HL-60/S4 (cell line): Measurements from ENCODE around the gene POLR2E.

ENCODE experiments used
- in situ Hi-C: fragments of 300-500 bp; cut with MboI; formaldehyde crosslinking; loops from 2 replicates; pipeline ENCODE4 v1.14.3; 2022; ENCODE audit warnings: low sequenced_read_pairs

The POLR2E gene

DNA sequence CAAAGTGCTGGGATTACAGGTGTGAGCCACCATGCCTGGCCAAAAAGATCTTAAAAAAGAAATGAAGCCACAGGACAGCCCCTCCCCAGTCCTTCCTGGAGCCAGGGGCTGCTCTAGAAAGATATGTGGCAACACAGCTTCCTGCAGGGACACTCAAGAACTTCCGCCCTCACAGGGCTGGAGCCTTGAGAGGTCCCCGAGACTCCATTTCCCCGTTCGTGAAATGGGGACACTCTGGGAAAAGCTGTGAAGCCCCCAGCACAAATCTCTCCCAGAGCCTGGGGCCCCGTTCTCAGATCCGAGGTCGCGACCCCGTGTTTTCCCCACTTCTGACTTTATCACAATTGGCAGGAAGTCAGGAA is 6.1 kb upstream of the POLR2E start:
- in situ Hi-C loops: no loop called here

DNA sequence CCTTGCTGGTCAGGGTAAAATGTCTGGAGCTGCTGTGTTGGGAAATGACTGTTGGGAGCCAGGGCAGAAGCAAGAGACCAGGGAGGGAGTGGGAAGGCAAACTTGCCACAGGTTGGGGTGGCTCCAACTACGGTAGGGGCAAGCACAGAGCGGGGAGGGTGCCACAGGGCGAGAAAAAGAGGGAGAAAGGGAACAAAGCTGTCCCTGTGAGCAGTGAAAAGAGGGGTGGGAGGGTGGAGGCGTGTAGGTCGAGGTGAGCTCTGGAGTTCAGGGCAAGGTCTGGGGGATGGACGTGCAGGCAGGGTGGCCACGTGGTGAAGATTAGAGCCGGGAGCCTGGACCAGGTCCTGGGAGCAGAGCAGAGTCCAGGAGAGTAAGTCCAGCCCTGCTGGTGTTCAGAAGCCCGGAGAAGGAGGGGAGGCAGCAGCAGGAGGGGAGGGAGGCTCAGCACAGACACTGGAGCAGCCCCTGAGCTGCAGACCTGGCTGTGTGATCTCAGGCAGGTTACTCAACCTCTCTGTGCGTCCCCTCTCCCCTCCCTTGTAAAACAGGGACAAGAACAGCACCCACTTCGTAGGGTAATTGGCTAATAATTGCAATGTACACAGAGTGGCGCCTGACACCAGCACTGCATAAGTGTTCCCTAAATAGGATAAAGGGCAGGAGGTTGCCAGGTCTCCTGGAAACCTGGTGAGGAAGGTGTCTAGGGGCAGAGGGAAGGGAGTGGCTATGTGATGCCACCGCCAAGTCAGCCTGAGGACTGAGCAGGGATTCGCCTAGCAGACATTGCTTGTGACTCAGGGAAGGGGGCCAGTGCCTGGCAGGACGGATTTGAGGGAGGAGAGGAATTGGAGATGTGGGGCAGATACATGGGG is 3.2 kb upstream of the POLR2E start:
- in situ Hi-C loops: no loop called here

DNA sequence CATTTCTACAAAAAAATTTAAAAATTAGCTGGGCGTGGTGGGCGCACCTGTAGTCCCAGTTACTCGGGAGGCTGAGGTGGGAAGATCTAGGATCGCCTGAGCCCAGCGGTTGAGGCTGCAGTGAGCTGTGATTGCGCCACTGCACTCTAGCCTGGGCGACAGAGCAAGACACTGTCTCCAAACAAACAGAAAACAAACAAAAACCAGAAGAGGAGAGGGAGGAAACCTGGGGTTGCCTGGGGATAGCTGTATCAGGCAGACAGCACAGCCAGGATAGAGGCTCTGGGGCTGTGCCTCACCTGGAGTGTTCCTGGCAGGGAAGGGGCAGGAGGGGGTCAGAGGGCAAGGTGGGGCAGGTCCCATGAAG is 2.6 kb upstream of the POLR2E start:
- in situ Hi-C loops: no loop called here

DNA sequence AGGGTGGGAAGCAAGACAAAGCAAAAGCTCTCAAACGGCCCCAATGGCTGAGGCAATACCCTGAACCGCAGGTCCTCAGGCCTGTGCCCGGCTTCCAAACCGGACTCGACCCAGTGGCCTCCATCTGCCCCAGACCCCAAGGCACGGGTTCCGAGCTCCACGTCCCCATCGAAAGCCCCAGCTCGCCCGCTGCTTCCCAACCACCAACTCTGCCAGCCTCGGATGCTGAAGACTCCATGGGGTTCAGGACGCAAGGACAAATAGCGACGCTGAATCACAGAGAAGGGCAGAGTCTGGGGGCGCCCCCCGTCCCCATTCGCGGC is 559 bp downstream of the POLR2E start:
- in situ Hi-C loops: no loop called here

DNA sequence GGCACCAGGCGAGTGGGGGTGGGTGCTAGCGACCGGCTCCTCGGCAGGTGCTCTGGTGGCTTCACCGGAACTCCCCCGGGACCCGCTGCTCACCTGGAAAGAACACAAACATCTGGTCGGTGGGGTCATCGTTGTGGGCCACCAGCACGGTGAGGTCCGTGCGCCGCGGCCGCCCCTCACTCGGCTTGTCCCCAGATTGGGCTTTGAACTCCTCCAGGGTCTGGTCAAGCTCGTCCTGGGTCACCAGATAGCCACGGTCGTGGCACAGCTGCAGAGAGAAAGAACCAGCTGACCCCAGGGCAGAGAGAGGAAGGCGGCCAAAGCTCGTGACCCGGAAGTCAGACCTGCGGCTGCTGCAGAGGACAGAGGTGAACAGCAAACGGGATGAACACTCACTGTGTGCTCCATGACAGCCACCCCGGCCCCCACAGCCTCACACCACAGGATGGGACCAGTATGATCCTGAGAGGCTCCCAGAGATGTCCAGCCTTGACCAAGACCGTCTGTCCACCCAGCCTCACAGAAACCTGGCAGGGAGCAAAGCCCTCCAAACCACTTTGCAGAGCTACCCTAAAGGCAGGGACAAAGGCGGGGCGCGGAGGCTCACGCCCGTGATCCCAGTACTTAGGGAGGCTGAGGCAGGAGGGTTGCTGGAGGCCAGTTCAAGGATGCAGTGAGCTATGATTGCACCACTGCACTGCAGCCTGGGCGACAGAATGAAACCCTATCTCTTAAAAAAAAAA is 1.2 kb downstream of the POLR2E start:
- in situ Hi-C loops: no loop called here

DNA sequence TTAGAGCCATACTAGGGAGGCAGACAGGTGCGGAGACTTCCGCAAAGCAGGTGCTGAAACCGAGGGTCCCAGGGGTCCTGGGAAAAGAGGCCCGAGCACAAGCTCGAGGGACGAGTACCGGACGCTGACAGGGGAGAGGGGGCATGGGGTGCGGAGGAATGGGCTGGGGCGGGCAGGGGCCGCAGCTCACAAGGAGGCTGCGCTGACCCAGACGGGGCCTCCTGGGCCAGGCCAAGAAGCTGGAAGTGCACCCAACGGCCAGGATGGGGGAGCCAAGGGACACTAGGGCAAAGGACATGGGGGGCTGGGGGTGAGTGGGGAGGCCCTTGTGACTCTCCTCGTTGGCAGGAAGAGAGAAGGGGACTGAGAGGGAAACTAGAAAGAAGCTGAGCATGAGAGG is 1.8 kb downstream of the POLR2E start:
- in situ Hi-C loops: no loop called here

DNA sequence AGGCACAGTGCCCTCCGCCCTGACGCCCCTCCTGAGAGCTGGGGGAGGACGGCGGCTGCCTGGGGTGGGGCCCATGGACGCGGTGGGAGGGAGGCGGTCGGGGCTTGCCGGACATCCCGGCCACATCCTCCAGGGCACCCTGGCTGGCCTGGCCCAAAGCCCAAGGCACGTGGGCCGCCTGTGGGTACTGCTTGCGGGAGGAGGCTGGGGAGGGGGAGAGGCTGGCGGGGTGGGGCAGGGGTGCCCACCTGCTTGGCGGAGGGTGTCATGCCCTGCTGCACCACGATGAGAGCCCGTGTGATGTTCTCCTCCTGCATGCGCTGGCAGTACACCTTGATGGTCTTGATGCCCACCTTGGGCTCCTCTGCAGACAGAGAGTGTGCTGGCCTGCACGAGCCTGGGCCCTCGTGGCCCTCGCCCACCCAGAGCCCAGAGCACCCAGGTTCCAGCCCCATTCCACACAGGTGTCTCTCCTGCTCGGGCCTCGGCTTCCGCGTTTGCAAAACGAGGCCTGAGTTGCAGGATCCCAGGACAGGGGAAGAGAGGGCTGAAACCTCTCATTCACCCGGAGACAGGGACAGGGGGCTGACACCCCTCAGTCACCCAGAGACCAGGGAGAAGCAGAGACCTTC is 3.5 kb downstream of the POLR2E start:
- in situ Hi-C loops: no loop called here

DNA sequence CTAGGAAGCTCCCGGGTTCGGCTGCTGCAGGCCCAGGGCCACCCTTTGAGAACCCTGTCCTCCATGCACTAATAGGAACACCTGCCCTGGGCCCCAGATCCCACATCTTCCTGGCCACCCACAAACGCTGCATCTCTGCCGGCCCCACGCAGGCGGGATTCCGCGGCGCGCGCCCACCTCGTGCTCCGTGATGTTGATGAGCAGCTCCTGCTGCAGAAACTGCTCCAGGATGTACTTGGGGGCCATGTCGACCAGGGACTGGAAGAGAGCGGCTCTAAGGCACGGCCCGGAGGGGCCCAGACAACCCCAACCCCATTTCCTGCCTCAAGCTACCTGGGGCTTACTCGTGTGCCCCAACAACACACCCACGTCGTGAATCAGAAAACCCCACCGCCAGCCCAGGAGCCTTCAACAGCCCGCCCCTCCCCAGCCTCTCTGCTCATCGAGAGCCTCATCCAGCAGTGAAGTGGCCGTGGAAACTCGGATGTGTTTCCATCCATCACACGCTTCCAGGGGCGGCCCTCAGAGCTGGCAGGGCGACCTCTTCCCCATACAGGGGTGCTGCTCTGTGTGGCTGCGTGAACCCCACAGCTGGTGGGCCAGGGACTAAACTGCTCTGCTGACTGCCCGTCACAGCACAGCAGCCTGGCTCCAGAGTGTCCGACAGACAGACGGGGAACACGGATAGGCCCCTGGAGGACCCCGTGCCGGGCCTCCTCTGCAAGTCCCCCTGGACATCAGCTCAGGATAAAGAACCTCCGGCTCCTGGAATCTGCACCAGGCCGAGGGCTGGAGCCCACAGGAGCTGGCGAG is 4.2 kb downstream of the POLR2E start:
- in situ Hi-C loops: no loop called here

DNA sequence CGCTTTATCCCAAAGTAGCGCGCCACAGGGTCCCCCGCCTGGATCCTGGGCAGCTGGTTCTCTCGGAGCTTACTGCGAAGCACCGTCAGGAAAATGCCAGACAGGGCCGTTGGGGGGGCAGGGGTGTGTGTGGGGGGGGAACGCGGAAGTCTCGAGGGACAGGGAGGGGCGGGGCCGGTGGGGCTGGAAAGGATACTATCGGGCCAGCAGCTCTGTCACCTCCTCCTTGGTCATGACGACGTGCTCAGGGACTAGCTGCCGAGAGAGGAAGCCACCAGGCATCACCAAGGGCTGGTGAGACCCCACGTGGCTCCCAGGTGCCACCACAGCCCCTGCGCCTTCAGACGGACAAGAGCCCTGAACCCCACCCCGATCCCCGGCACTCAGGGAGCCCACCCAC is 5.3 kb downstream of the POLR2E start:
- in situ Hi-C loops: no loop called here

DNA sequence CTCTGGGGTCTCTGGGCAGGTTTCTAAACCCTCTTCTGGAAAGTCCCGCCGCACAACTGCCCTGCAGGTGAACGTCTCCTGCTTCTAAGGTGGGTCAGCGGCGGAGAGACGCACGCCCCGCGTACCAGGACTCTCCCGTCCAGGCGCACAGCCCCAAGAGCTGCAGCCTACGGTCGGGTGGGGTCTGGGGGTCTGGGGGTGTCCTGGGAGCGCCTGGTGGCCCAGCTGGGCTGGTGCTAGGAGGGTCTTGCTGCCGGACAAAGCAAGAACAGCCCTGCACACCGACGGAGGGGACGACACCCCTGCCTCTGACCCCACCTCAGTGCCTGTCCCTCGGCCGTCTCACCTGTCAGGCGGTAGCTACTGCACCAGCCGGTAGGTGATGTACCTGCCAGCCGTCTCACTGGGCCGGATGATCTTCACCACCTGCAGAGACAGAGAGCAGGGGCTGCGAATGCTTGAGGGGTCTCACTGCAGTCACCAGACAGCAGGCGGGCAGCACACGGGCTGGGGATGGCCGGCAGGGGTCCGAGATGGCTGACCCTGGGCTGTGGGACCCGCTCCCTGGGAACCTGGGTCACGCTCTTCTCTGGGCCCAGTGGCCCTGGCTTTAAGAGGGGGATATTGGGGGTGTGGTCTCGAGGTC is 5.9 kb downstream of the POLR2E start:
- in situ Hi-C loops: no loop called here

DNA sequence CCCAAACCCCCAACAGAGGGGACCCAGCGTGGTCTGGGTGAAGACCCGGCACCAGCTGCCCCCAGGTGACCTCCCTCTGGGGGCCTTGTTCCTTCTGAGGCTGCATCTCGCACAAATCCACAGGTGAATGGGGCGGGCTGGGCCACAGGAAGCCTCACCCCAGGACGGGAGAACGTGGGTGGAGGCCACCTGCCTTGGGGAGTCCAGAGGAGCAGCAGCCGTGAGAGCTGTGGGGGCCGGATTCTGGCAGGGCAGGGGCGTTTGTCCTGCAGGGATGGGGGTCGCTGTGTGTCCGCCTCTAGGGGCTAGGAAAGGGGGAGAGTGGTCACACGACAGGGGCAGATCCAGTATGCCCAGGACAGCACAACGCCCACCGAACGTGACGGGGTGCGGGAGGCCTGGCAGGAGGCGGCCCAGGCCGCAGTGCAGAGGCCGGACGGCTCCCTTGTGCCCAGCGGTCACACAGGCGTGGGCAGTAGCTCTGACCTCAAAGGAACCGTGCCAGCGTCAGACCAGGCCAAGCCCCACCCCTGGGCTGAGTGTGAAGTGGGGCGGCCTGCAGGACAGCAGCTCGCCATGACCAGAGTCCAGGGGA is 6.7 kb downstream of the POLR2E start:
- in situ Hi-C loops: no loop called here

DNA sequence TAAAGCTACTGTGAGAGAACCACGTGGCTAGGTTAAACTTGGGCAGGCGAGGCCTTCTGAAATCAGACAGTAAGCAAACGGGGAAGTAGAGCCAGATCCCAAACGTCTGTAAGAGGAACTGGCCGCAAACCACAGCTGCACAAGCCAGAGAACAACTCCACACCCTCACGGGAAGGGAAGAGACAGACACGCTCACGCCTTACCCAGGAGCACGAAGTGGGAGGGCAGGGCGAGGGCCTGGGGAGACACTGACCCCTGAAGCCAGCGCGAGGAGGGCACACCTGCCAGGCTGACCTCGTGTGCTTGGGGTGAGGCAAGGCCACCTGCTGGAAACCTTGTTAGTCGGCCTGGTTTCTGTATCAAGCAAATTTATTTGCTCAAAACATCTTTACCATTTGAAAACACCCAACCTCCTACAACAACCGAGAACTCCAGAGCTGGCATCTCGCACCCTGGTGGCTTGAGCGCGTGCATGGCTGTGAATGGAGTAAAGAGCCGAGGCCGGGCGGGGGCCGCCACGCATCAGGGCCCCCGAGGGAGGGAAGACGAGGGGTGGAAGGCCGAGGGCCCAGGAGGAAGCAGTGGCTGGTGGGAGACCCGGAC is 7.3 kb downstream of the POLR2E start:
- in situ Hi-C loops: no loop called here

DNA sequence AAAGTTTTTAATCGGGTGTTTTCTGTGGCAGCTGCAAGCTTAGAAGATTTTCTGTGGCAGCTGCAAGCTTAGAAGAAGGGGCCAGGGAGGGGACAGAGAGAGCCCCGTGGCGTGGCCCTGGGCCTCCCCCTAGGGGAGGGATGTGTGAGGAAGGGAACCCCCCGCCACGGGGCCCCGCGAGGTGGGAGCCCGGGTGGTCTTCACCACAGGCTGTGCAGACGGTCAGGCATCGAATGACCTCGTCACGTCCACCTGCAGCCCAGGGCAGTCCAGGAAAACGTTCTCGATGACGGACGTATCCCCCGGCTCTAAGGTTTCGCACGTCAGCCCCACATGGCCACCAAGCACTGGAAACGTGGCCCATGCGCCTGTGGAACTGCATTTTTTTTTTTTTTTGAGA is 8.6 kb downstream of the POLR2E start:
- in situ Hi-C loops: no loop called here

DNA sequence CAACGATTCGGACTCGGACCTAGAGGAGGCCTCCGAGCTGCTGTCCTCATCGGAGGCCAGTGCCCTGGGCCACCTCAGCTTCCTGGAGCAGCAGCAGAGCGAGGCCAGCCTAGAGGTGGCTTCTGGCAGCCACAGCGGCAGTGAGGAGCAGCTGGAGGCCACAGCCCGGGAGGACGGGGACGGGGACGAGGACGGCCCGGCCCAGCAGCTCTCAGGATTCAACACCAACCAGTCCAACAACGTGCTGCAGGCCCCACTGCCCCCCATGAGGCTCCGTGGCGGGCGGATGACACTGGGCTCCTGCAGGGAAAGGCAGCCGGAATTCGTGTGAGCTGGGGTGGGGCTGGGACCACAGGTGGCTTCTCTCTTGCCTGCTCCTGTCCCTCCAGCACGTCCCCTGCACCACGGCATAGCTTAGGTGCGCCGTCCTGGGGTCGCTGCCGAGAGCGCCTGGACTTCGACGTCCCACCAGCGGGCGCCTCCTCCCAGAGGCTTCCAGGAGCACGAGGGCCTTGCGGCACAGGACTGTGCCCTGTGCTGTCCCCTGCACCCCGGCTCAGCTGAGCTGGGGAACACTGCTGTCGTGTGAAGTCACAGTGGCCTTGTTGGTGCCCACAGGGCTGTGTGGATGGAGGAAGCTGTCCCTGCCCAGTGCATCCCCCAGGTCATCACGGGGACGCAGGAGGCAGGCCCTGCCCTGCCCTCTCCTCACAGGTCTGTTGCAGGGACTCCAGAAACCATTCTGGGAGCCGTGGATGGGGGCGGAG is 9.3 kb downstream of the POLR2E start:
- in situ Hi-C loops: no loop called here

DNA sequence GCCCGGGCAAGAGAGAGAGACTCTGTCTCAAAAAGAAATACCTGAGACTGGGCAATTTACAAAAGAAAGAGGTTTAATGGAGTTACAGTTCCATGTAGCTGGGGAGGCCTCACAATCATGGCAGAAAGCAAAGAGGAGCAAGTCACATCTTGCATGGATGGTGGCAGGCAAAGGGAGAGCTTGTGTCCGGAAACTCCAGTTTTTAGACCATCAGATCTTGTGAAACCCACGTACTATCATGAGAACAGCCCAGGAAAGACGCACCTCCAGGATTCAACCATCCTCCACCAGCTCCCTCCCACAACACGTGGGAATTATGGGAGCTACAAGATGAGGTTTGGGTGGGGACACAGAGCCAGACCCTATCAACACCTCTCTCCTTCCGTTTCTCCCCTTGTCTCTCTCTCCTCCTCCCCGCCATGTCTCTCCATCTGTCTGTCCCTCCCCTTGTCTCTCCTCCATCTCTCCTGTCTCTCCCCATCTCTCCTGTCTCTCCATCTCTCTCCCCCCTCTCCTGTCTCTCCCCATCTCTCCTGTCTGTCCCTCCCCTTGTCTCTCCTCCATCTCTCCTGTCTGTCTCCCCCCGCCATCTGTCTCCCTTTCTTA is 10.0 kb downstream of the POLR2E start:
- in situ Hi-C loops: no loop called here

DNA sequence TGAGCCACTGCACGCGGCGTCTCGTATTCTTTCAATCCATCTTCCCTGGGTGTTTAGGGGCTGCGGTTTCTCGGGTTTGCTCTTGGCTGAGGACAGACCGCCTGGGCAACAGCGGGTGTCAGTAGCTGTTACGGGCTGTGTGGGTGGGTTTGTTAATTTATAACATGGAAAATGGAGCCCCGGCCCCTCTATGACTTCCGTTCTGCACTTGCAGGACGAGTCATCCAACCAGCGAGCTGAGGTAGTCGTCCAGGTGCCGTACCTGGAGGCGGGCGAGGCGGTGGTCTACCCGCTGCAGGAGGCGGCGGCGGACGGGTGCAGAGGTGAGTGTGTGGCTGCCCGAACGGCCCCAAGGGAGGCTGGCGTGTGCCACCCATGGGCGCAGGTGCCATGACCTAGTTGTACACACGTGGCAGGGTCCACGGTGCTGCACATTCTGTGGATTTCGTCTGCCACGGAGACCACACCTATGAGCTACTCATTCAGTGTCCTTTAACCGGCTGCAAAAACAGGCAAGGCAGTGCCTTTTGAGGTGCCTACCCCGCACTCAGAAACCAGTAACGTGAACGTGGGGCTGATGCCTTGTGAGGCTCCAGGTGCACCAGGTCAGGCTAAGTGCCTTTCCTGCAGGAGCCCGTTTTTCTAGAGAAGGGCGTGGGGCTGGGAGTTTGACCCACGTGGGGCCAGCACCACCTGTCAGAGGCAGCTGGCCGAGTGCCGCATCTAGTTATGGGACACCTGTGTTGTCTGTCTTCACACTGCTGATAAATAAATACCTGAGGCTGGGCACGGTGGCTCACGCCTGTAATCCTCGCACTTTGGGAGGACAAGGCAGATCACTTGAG is 10.9 kb downstream of the POLR2E start:
- in situ Hi-C loops: no loop called here

DNA sequence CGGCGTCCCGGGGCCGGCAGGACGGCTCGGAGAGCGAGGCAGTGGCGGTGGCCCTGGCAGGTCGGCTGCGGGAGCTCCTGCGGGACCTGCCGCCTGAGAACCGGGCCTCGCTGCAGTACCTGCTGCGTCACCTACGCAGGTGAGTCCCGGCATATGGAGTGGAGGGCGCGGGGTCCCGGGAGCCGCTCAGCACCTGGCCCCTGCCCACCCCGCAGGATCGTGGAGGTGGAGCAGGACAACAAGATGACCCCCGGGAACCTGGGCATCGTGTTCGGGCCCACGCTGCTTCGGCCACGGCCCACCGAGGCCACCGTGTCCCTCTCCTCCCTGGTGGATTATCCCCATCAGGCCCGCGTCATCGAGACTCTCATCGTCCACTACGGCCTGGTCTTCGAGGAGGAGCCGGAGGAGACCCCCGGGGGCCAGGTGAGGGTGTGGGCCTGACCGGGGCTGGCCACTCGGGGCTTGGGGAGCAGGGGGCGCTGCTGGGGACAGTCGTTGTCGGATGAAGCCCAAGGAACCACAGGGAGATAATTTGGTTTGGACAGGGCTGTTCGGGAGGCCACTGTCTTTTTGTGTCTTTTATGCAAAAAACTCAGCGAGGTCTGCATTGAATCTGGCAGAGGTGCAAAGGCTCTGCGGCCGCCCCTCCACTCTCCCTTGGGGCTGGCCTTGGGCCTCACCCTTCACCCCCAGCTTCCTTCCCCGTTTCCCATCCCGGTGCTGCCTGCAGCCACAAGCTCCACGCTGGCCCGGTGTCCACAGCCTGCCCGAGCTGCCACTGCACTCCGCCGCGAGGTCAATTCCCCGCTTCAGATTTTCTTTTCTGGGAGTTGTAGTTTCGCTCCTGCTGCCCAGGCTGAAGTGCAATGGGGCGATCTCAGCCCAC is 12.0 kb downstream of the POLR2E start:
- in situ Hi-C loops: no loop called here
